OCI-LY1 (cell line): ENCODE data around the gene SLAMF6.
"Not testable (repeated sequence)": the region's sequence is repeated elsewhere in the genome, so short reads cannot be mapped to it uniquely, and the experiment has no call there.

Experiments used
- H2AFZ ChIP-seq: fragments of 200-600 bp; sonication (generic), shearing (Covaris generic); 2 replicates; pipeline ENCODE4 v1.6.0; 2014; ENCODE audit warnings: antibody characterized with exemption, mild to moderate bottlenecking, low read length
- H3F3A ChIP-seq: fragments of 200-600 bp; sonication (generic), shearing (Covaris generic); 2 replicates; pipeline ENCODE4 v1.6.0; 2014; ENCODE audit warnings: mild to moderate bottlenecking, antibody characterized with exemption, low read length, moderate library complexity; ENCODE audit not compliant: insufficient read depth
- H3K27ac ChIP-seq: fragments of 200-600 bp; sonication (generic); 2 replicates; pipeline ENCODE4 v1.5.1; 2014; ENCODE audit warnings: low read length, mixed run types, mild to moderate bottlenecking, low read depth; ENCODE audit not compliant: poor library complexity, severe bottlenecking
- H3K27me3 ChIP-seq: fragments of 200-600 bp; sonication (generic); 2 replicates; pipeline ENCODE4 v1.6.0; 2014; ENCODE audit warnings: antibody characterized with exemption, mild to moderate bottlenecking, low read length, moderate library complexity; ENCODE audit not compliant: insufficient read depth
- H3K36me3 ChIP-seq: fragments of 200-600 bp; sonication (generic); 2 replicates; pipeline ENCODE4 v1.6.1; 2014; ENCODE audit warnings: mild to moderate bottlenecking, antibody characterized with exemption, low read length, moderate library complexity, mixed read lengths; ENCODE audit not compliant: insufficient read depth
- H3K4me1 ChIP-seq: fragments of 200-600 bp; sonication (generic); 2 replicates; pipeline ENCODE4 v1.5.1; 2014; ENCODE audit warnings: mild to moderate bottlenecking, low read length, moderate library complexity; ENCODE audit not compliant: insufficient read depth, severe bottlenecking
- H3K4me2 ChIP-seq: fragments of 200-600 bp; sonication (generic), shearing (Covaris generic); 2 replicates; pipeline ENCODE4 v1.6.1; 2014; ENCODE audit warnings: low read length
- H3K4me3 ChIP-seq: fragments of 200-600 bp; sonication (generic); 2 replicates; pipeline ENCODE4 v1.5.1; 2014; ENCODE audit warnings: low read length, low read depth, mild to moderate bottlenecking, mixed read lengths; ENCODE audit not compliant: poor library complexity, severe bottlenecking
- H3K79me2 ChIP-seq: fragments of 200-600 bp; shearing (Covaris generic); 2 replicates; pipeline ENCODE4 v1.6.1; 2016; ENCODE audit warnings: mixed run types, low read length, mixed read lengths; ENCODE audit not compliant: insufficient read depth
- H3K9ac ChIP-seq: fragments of 200-600 bp; sonication (generic), shearing (Covaris generic); 2 replicates; pipeline ENCODE4 v1.6.1; 2014; ENCODE audit warnings: mild to moderate bottlenecking, low read length, mixed read lengths
- H3K9me2 ChIP-seq: fragments of 200-600 bp; sonication (generic), shearing (Covaris generic); 2 replicates; pipeline ENCODE4 v1.6.1; 2014; ENCODE audit warnings: low read depth, mild to moderate bottlenecking, low read length, mixed read lengths
- H3K9me3 ChIP-seq: fragments of 200-600 bp; shearing (Covaris generic); 2 replicates; pipeline ENCODE4 v1.6.1; 2014; ENCODE audit warnings: low read length, mixed read lengths
- H4K20me1 ChIP-seq: fragments of 200-600 bp; sonication (generic), shearing (Covaris generic); 2 replicates; pipeline ENCODE4 v1.6.0; 2016; ENCODE audit warnings: mild to moderate bottlenecking, low read length; ENCODE audit not compliant: insufficient read depth
- EZH2 ChIP-seq: fragments of 200-600 bp; sonication (generic), shearing (Covaris generic); IDR thresholded peaks from 2 replicates; pipeline ENCODE4 v1.8.0; 2017; ENCODE audit warnings: borderline replicate concordance, mixed run types, mild to moderate bottlenecking, antibody characterized with exemption, low read length, moderate library complexity, mixed read lengths
- TF ChIP-seq, protein P1 (sequence below): fragments of 200-600 bp; sonication (generic), shearing (Covaris generic); IDR thresholded peaks from 2 replicates; pipeline ENCODE4 v1.5.1; 2017; ENCODE audit warnings: mild to moderate bottlenecking, antibody characterized with exemption, low read length, moderate library complexity, mixed read lengths

SLAMF6 gene

DNA sequence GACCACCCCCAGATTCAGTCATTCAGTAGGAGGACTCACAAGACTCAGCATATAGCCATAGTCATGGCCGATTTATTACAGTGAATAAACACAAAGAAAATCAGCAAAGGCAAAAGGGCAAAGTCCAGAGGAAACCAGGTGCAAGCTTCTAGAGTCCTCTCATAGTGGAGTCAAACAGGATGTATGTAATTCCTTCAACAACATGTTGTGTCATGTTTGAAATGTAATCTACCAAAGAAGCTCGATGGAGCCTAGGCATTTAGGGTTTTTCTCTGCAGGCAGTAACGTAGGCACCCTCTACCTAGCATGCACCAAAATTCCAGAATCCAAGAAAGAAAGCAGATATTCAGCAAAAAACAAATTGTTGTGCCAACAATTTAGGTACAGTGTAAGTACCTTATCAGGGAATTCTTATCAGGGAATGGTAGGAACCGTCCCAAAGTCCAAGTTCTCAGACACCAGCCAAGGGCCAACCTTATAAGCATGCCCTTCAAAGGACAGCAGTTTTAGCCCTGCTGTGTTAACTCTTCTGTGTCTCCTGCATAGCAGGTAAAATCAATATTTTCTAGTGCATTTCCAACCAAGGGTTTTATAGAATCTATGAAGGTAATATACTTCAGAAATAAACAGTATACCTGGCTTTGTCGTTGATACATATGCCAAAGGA lies 16.1 kb upstream of the SLAMF6 start:
- H3K9me3 ChIP-seq, result peaks cover 4% of the 10 kb centered on the region
- H4K20me1 ChIP-seq, result no peaks in the 10 kb centered on the region
- H3K9me2 ChIP-seq, result no peaks in the 10 kb centered on the region
- no peak overlapping the region for H2AFZ ChIP-seq
- H3K79me2 ChIP-seq, result no peaks in the 10 kb centered on the region
- H3F3A ChIP-seq, result no peaks in the 10 kb centered on the region
- peaks cover 46% of the 10 kb centered on the region for H3K4me1 ChIP-seq
- no peak overlapping the region; the same call in 1 of the 2 replicates for H3K4me2 ChIP-seq
- no peaks in the 10 kb centered on the region for H3K27me3 ChIP-seq
- no peak overlapping the region for H3K4me3 ChIP-seq
- H3K9ac ChIP-seq, result no peak overlapping the region; the same call in 1 of the 2 replicates
- H3K36me3 ChIP-seq, result no peaks in the 10 kb centered on the region
- H3K27ac ChIP-seq, result peak overlapping the region; percentile 89
- TF ChIP-seq, protein P1, sequence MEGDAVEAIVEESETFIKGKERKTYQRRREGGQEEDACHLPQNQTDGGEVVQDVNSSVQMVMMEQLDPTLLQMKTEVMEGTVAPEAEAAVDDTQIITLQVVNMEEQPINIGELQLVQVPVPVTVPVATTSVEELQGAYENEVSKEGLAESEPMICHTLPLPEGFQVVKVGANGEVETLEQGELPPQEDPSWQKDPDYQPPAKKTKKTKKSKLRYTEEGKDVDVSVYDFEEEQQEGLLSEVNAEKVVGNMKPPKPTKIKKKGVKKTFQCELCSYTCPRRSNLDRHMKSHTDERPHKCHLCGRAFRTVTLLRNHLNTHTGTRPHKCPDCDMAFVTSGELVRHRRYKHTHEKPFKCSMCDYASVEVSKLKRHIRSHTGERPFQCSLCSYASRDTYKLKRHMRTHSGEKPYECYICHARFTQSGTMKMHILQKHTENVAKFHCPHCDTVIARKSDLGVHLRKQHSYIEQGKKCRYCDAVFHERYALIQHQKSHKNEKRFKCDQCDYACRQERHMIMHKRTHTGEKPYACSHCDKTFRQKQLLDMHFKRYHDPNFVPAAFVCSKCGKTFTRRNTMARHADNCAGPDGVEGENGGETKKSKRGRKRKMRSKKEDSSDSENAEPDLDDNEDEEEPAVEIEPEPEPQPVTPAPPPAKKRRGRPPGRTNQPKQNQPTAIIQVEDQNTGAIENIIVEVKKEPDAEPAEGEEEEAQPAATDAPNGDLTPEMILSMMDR, result no peak
- TF ChIP-seq EZH2, result no peak

DNA sequence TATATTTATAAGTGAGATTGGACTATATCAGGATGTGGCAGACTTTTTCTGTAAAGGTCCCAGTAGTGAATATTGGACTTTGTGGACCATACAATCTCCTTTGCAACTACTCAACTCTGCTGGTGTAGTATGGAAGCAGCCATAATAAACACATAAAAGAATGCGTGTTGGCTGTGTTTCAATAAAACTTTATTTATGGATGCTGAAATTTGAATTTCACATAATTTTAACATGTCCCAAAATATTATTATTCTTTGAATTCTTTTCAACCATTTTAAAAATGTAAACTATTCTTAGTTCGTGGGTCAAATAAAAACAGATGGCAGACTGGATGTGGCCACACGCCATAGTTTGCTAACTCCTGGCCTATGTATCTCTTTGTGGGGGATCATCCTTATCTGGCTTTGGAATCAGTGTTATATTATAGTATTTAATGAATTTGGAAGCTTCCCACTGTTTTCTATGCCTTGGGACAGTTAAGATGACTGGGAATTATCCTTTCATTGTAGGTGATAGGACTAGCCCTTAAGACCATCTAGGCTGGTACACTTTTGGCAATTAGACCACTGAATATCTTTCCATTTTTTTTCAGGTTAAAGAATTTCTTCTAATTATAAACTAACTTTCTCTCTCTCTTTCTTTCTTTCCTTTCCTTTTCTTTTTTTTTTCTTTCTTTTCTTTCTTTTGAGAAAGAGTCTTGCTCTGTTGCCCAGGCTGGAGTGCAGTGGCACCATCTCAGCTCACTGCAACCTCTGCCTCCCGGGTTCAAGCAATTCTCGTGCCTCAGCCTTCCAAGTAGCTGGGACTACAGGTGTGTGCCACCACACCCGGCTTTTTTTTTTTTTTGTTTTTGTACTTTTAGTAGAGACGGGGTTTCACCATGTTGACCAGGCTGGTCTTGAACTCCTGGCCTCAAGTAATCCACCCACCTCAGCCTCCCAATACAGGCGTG lies 14.9 kb upstream of the SLAMF6 start:
- no peaks in the 10 kb centered on the region for H3K27me3 ChIP-seq
- H2AFZ ChIP-seq, result no peak overlapping the region
- no peaks in the 10 kb centered on the region for H3K79me2 ChIP-seq
- H3K9ac ChIP-seq, result no peak overlapping the region
- no peak overlapping the region for H3K27ac ChIP-seq
- no peaks in the 10 kb centered on the region for H3K36me3 ChIP-seq
- H4K20me1 ChIP-seq, result no peaks in the 10 kb centered on the region
- peaks cover 4% of the 10 kb centered on the region for H3K9me3 ChIP-seq
- no peak overlapping the region for H3K4me3 ChIP-seq
- H3K4me1 ChIP-seq, result peaks cover 40% of the 10 kb centered on the region
- TF ChIP-seq EZH2, result no peak
- TF ChIP-seq, protein P1, result no peak
- no peaks in the 10 kb centered on the region for H3K9me2 ChIP-seq
- H3K4me2 ChIP-seq, result no peak overlapping the region
- H3F3A ChIP-seq, result no peaks in the 10 kb centered on the region

DNA sequence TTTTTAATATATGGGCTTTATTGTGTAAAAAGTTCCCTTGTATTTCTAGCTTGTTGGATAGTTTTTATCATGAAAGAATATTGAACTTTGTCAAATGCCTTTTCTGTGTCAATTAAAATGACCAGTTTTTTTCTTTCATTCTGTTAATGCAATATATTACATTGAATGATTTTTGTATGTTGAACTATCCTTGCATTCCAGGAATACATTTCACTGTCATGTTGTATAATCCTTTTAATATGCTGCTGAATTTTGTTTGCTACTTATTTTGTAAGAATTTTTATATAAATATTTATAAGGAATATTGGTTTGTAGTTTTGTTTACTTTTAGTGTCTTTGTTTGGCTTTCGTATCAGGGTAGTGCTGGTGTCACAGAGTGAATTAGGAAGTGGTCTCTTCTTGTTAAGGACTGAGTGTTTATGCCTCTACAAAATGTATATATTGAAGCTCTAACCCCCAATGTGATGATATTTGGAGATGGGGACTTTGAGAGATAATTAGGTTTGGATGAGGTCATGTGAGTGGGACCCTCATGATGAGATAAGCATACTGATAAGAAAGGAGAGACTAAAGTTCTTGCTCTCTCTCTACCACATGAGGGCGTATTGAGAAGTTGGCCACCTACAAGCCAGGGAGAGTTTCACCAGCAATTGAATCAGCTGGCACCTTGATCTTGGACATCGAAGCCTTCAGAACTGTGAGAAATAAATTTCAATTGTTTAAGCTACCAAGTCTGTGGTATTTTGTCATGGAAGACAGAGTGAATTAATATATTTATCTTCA lies 12.0 kb upstream of the SLAMF6 start:
- H3K9ac ChIP-seq, result no peak overlapping the region
- TF ChIP-seq, protein P1, result peak; percentile 44; the same call in 1 of the 2 replicates
- no peak for TF ChIP-seq EZH2
- peaks cover 17% of the 10 kb centered on the region for H3K4me1 ChIP-seq
- no peak overlapping the region for H3K4me3 ChIP-seq
- no peak overlapping the region for H2AFZ ChIP-seq
- no peaks in the 10 kb centered on the region for H3K27me3 ChIP-seq
- no peaks in the 10 kb centered on the region for H3F3A ChIP-seq
- peaks cover 4% of the 10 kb centered on the region for H3K9me3 ChIP-seq
- no peak overlapping the region for H3K4me2 ChIP-seq
- no peak overlapping the region for H3K27ac ChIP-seq
- H4K20me1 ChIP-seq, result no peaks in the 10 kb centered on the region
- H3K9me2 ChIP-seq, result no peaks in the 10 kb centered on the region
- no peaks in the 10 kb centered on the region for H3K36me3 ChIP-seq
- no peaks in the 10 kb centered on the region for H3K79me2 ChIP-seq

DNA sequence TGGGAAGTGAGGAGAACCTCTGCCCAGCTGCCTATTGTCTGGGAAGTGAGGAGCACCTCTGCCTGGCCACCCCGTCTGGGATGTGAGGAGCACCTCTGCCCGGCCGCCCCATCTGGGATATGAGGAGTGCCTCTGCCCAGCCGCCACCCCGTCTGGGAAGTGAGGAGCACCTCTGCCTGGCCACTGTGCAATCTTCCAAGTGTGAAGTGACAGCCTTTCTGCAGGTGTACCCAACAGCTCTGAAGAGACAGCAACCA lies 9.4 kb upstream of the SLAMF6 start:
- not testable (repeated sequence) for H3K9ac ChIP-seq, H2AFZ ChIP-seq, H3K9me2 ChIP-seq

More for the DNA sequence above, 9.4 kb upstream of the SLAMF6 start:
- H3K4me3 ChIP-seq, H3K79me2 ChIP-seq, H3K9me3 ChIP-seq, H3K27me3 ChIP-seq, H3K36me3 ChIP-seq, H3K4me2 ChIP-seq, H4K20me1 ChIP-seq, H3K27ac ChIP-seq, H3F3A ChIP-seq: not testable (repeated sequence)
- H3K4me1 ChIP-seq, result peaks cover 10% of the 10 kb centered on the region
